ENCODE results near the gene SNX30. TPM values are rescaled to one million over a fixed set of nuclear protein-coding genes. Genes with fewer than 3 reads are reported as not detected.
A peak's percentile ranks its signal among the peaks of the same experiment; 100 is the strongest.

SNX30 gene
- total RNA-seq, 2 experiments from 2014 or later = 5.4 TPM

DNA sequence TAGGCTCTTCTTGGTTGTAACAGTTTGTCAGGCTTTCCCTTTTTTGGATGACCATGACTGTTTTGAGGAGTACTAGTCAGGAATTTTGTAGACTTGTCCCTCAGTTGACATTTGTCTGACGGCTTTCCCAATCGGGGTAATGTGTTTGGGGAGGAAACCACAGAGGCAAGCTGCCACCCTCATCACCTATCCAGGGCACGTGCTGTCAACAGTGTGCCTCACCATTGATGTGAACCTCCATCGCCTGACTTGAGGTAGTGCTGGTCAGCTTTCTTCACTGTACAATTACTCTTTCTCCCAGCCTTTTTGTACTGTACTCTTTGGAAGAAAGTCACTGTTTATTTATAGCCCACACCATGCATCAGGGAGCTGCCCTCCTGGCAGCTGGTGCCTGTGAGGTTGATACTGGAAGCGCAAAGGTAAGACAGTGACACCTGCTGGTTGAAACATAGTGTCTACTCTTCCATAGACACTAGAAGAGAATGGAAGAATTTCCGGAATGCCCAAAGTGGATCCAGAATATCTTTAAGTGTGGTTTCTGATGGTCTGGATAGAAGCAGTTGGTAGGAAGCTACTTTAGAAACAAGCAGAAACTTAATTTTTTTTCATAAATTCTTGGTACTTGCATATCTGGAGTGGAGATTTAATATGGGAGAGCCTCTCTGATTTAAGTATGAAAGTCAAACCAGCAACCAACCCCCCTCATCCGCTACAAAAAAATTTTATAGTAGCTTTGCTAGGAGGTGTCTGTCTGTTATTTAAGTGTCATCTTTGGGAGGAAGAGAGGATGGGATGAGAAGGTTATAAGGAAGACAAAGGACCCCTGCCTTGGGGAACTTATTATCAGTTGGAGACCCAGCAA is 69.3 kb downstream of the SNX30 start:
- peaks cover 2% of the 10 kb centered on the region for H3K4me1 Mint-ChIP-seq
- no peaks in the 10 kb centered on the region for H3K27me3 Mint-ChIP-seq
- H3K4me3 Mint-ChIP-seq = no peak overlapping the region
- no peaks in the 10 kb centered on the region for H3K9me3 Mint-ChIP-seq
- peaks cover 11% of the 10 kb centered on the region for H3K36me3 Mint-ChIP-seq
- H3K27ac Mint-ChIP-seq = no peak overlapping the region
- DNase-seq = no peak

DNA sequence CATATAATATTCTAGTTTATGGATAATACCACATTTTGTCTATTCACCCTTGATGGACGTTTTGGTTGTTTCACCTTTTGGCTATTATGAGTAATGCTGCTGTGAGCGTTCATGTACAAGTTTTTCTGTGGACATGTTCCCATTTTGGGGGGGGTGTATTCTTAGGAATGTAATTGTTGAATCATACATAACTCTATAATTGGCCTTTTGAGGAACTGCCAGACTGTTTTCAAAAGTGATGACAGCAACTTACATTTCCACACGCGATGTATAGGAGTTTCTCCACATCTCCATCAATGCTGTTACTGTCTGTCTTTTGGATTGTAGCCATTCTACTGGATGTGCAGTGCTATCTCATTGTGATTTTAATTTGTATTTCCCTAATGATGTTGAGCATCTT is 70.3 kb downstream of the SNX30 start:
- no peaks in the 10 kb centered on the region for H3K27me3 Mint-ChIP-seq
- H3K27ac Mint-ChIP-seq = no peak overlapping the region
- H3K36me3 Mint-ChIP-seq = peaks cover 11% of the 10 kb centered on the region
- no peak overlapping the region for H3K4me3 Mint-ChIP-seq
- peaks cover 2% of the 10 kb centered on the region for H3K4me1 Mint-ChIP-seq
- H3K9me3 Mint-ChIP-seq = no peaks in the 10 kb centered on the region
- no peak for DNase-seq

DNA sequence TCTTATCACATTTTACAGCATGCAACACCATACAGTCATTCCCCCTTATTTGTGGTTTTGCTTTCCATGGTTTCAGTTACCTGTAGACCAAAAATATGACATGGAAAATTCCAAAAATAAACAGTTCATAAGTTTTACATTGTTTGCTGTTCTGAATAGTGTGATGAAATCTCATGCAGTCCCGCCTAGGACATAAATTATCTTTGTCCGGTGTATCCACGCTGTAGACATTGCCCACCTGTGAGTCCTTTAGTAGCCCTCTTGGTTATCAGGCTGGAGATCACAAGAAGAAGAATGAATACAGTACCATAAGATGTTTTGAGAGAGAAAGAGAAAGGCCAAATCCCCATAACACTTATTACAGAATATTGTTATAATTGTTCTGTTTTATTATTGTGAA is 72.1 kb downstream of the SNX30 start:
- Mint-ChIP-seq H3K4me3 (no peak overlapping the region), H3K4me1 (peaks cover 2% of the 10 kb centered on the region), H3K27ac (no peak overlapping the region), H3K27me3 (no peaks in the 10 kb centered on the region), H3K9me3 (no peaks in the 10 kb centered on the region), H3K36me3 (peaks cover 11% of the 10 kb centered on the region)
- DNase-seq = no peak

DNA sequence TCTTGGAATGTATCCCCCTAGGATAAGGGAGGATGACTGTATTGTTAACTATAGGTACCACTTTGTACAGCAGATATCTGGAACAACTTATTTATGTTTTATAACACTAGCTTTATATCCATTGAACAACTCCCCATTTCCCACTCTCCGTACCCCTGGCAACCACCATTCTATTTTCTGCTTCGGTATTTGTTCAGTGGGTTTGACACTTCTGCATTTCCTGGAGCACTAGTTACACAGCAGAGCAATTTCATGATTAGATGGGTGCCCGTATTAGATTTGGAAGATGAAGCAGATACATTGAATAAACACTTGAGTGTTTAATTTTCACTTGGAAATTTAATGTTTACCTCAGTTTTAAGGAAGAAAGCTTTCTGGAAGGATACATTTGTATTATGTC is 72.7 kb downstream of the SNX30 start:
- Mint-ChIP-seq H3K4me1 (peaks cover 2% of the 10 kb centered on the region), H3K4me3 (no peak overlapping the region), H3K27ac (no peak overlapping the region), H3K27me3 (no peaks in the 10 kb centered on the region), H3K9me3 (no peaks in the 10 kb centered on the region), H3K36me3 (peaks cover 11% of the 10 kb centered on the region)
- no peak for DNase-seq

DNA sequence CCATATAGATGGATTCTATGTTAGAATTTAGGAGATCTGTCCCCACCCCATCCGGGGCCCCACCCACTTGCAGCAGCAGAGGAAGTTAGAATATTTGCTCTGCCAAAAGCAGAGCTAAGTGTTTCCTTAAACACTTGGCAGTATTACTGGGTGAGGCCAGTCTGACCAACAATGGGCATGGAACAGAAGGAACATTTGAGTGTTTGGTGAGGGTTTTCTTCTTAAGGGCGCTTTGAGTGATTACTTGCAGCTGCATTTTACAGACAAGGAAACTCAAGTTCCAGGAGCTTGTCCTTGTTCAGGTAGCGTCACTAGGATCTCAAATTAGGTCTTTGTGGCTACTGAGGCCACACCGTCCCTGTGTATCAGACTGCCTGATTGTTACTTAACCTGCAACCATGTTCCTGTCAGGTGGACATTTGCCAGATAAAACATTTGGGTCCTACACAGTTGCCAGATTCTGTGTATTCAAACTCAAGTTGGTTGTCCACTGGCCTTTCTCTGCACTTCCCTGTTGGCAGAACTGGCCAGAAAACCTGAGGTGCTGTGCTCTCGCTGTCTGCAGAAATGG is 80.8 kb downstream of the SNX30 start:
- Mint-ChIP-seq H3K9me3 (no peaks in the 10 kb centered on the region), H3K4me1 (peaks cover 4% of the 10 kb centered on the region), H3K36me3 (peaks cover 2% of the 10 kb centered on the region), H3K4me3 (no peak overlapping the region), H3K27ac (no peak overlapping the region), H3K27me3 (no peaks in the 10 kb centered on the region)
- DNase-seq = no peak

DNA sequence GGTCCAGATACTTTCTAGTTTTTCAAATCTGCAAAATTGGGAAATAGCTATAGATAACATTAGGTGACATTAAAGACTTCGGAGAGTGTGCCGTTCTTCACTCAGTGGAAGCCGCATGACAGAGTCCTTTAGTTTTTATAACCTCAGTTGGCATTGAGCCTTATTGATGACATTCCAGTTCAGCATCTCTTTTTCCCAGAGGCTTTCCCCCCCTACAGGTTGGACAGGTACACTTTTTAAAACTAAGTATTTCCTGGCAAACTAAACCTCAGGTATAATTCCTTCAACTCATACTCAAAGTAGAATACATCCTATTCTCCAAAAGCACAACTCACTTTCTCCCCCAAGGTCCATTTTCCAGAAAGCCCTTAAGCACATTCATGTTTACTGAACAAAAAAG is 81.4 kb downstream of the SNX30 start:
- no peak for DNase-seq
- no peak overlapping the region for H3K27ac Mint-ChIP-seq
- H3K4me3 Mint-ChIP-seq = no peak overlapping the region
- no peaks in the 10 kb centered on the region for H3K27me3 Mint-ChIP-seq
- peaks cover 2% of the 10 kb centered on the region for H3K36me3 Mint-ChIP-seq
- H3K9me3 Mint-ChIP-seq = no peaks in the 10 kb centered on the region
- H3K4me1 Mint-ChIP-seq = peaks cover 4% of the 10 kb centered on the region

DNA sequence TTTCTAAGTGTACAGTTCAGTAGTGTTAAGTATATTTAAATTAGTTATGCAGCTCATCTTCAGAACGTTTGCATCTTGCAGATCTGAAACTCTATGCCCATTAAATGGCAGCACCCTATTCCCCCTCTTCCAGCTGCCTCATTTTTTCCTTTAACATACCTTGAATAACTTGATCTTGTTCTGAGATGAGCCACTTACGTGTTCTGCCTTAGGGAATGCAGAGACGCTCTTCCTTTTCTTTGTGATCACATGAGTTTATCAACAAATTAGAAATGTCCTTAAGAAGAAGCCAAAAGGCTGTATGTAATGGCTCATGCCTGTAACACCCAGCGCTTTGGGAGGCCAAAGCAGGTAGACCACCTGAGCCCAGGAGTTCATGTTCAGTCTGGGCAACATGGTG is 82.5 kb downstream of the SNX30 start:
- no peak for DNase-seq
- H3K4me1 Mint-ChIP-seq = peaks cover 4% of the 10 kb centered on the region
- H3K27me3 Mint-ChIP-seq = no peaks in the 10 kb centered on the region
- H3K4me3 Mint-ChIP-seq = no peak overlapping the region
- peaks cover 2% of the 10 kb centered on the region for H3K36me3 Mint-ChIP-seq
- H3K9me3 Mint-ChIP-seq = no peaks in the 10 kb centered on the region
- H3K27ac Mint-ChIP-seq = no peak overlapping the region

DNA sequence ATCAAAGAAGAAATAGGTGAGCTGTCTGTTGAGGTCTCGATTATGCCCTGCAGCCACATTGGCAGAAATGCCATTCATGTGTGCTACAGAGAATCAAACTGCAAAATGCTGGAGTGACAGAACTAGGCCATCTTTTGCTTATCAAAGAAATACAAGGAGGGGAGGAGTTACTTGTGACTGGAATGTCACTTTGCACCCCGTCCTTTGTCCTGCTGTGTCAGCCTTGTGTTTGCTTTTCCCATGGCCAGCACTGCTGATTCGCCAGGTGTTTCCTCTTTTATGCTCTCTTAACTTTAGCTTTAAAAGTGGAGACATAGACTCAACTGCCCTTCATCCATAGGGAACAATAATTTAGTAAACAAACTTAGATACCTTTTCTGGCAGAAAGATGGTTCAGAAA is 85.8 kb downstream of the SNX30 start:
- no peaks in the 10 kb centered on the region for H3K27me3 Mint-ChIP-seq
- no peak for DNase-seq
- no peaks in the 10 kb centered on the region for H3K9me3 Mint-ChIP-seq
- no peak overlapping the region for H3K4me3 Mint-ChIP-seq
- H3K27ac Mint-ChIP-seq = no peak overlapping the region
- peaks cover 2% of the 10 kb centered on the region for H3K4me1 Mint-ChIP-seq
- H3K36me3 Mint-ChIP-seq = peaks cover 3% of the 10 kb centered on the region

DNA sequence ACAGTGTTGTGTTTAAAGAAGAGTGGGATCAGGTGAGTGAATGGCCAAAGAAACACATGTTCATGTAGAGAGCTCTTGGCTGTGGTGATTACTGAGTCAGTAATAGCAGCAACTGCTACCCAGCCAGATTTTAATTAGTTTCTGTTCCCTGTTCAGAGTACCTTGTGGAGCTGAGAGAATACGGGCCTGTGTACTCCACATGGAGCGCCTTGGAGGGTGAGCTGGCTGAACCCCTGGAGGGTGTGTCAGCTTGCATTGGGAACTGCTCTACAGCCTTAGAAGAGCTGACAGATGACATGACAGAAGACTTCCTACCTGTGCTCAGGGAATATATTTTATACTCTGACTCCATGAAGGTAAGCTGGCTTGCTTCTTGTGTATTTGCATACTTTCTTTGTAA is 87.8 kb downstream of the SNX30 start:
- no peak for DNase-seq
- H3K4me3 Mint-ChIP-seq = no peak overlapping the region
- no peaks in the 10 kb centered on the region for H3K4me1 Mint-ChIP-seq
- H3K27ac Mint-ChIP-seq = no peak overlapping the region
- no peaks in the 10 kb centered on the region for H3K27me3 Mint-ChIP-seq
- no peaks in the 10 kb centered on the region for H3K9me3 Mint-ChIP-seq
- peaks cover 3% of the 10 kb centered on the region for H3K36me3 Mint-ChIP-seq

DNA sequence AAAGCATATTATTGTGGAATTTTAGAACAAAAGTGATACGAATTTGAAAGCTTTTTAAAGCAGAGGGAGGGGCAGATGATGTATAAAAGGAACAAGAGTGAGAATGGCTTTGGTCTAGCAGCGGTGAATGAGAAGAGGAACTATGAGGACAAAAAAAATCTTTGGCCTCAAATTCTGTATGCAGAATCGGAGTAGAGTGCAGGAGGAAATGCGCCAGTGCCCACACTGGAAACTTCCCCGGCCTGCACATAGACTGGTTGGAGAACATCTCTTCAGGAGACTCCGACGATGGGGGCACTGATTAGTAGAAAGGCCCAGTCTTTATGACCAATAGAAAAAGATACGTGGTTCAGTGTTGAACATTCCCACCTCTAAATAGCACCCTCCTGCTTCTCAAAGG is 88.8 kb downstream of the SNX30 start:
- no peak for DNase-seq
- H3K4me3 Mint-ChIP-seq = no peak overlapping the region
- H3K36me3 Mint-ChIP-seq = peaks cover 3% of the 10 kb centered on the region
- no peaks in the 10 kb centered on the region for H3K9me3 Mint-ChIP-seq
- no peak overlapping the region for H3K27ac Mint-ChIP-seq
- peaks cover under 1% of the 10 kb centered on the region for H3K4me1 Mint-ChIP-seq
- no peaks in the 10 kb centered on the region for H3K27me3 Mint-ChIP-seq

DNA sequence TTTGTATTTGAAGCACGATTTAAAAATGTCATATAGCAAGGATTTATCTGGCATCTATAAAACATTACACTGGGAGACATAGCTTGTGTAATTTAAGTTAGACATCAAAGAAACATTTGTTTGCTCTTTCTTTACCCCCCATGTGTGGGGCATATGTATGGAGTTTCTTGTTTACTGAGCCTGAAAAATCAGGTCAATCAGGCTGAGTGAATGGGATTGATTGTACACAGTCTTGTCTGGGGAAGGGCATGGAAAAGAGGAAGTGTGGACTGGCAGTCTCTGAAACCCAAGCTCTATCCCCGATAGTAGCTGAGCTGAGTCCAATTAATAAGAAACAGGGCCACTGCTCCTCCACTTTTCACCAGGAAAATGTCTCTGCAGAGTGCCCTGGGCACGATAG is 90.7 kb downstream of the SNX30 start:
- Mint-ChIP-seq H3K27ac (no peak overlapping the region), H3K9me3 (no peaks in the 10 kb centered on the region)

DNA sequence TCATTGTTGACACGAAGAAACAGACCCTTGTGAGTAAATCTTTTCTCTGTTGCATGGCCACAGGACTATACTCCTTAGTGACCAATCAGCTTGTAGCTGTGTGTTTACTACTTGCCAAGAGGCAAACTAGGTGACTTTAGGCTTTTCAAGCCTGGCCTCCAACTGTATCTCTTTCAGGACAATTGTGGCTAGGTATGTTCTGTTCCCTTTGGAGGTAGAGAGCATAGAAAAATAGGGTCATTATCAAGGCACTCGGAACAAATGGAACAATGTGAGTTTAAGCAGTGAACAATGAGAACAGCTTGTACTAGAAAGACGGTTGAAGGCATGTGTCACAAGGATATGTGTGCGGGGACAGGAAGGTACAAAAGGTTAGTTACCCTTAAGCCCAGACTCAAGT is 92.0 kb downstream of the SNX30 start:
- H3K4me1 Mint-ChIP-seq = peaks cover 15% of the 10 kb centered on the region
- no peak overlapping the region for H3K4me3 Mint-ChIP-seq
- H3K9me3 Mint-ChIP-seq = no peaks in the 10 kb centered on the region
- peaks cover 9% of the 10 kb centered on the region for H3K36me3 Mint-ChIP-seq
- H3K27ac Mint-ChIP-seq = no peak overlapping the region
- H3K27me3 Mint-ChIP-seq = no peaks in the 10 kb centered on the region
- DNase-seq = no peak

More for the DNA sequence above, 90.7 kb downstream of the SNX30 start:
- peaks cover 7% of the 10 kb centered on the region for H3K36me3 Mint-ChIP-seq
- H3K27me3 Mint-ChIP-seq = no peaks in the 10 kb centered on the region
- H3K4me1 Mint-ChIP-seq = peaks cover 15% of the 10 kb centered on the region
- no peak overlapping the region for H3K4me3 Mint-ChIP-seq
- DNase-seq = no peak

DNA sequence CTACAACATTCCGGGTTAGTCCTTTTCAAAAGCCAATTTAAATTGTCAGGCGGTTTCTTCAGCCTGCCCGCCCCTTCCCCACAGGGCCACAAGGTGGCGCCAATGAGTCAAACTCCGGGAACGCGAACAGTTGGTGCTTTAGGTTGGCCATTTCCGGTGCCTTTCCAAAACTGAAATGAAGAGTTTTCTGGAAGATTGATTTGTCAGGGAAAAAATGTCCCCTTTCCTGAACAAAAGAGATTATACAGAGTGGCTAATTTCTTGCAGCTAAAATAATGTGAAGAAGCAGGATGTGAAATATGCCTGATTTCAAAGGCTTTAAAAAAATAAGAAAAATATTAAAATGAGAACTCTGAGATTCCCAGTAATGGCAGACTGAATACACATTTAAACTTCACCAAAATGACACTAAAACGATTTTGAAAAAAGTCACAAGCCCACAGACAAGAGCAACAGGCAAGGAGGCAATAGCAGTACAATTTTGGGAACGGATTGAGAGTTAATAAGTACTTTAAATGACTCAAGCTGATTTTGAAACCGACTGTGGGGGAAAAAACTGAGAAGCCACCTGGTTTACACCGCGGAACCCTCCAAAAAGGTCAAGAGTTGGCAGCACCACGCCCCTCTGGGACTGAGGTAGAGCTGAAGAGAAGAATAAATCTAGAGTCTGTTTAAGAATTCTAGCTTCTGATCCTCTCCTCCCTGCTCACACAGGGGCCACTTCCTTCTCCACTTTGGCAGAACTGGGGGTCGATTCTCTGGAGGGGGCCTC is 94.4 kb downstream of the SNX30 start:
- H3K27ac Mint-ChIP-seq = no peak overlapping the region
- H3K36me3 Mint-ChIP-seq = peaks cover 5% of the 10 kb centered on the region
- peak; percentile 74 for DNase-seq
- H3K4me1 Mint-ChIP-seq = peaks cover 16% of the 10 kb centered on the region
- no peaks in the 10 kb centered on the region for H3K27me3 Mint-ChIP-seq
- no peaks in the 10 kb centered on the region for H3K9me3 Mint-ChIP-seq
- H3K4me3 Mint-ChIP-seq = no peak overlapping the region

DNA sequence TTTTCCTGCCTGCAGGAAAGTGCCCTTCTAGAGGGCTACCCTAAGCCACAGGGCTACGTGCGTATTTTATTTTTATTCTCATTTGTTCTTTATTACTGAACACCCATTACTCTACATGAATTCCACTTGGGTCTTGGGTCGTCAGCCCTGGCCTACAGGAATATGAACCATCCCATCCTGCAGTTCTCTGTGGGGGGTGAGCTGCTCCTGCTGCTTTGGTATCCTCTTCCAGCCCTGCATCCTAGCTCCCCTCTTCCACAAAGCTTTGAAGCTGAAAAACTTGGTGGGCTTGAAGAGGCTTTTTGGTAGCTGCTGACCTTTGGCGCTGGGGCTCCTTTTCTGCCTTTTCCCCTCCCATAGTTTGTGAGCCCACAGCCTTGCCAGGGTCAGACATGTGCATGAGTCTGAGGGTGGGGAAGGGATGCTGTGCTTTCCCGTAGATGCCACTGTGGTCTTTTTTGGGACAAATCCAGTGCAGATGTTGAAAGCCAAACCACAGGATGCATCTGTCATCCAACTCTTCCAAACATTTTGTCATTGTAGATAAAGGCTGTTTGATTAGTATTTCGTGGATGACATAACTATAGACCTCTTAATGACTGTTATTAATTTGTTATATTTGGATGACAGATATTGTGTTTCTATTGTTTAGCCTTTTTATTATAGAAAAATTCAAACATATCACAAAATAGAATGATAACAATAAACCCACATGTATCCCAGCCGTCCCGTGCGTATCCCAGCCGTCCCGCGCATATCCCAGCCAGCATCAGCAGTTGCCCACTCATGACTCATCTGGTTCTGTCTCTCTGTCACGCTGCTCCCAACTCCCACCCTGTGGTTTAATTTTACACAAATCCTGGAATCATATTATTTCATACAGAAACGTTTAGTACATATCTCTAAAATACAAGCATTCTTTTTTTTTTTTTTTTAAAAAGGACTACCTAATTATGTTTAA is 96.2 kb downstream of the SNX30 start:
- Mint-ChIP-seq H3K4me3 (no peak overlapping the region), H3K36me3 (peaks cover 9% of the 10 kb centered on the region), H3K4me1 (peaks cover 16% of the 10 kb centered on the region), H3K9me3 (no peaks in the 10 kb centered on the region), H3K27me3 (no peaks in the 10 kb centered on the region), H3K27ac (no peak overlapping the region)
- DNase-seq = no peak
